ENCODE results near the gene FAM89A. TPM values are rescaled to one million over a fixed set of nuclear protein-coding genes. Genes with fewer than 3 reads are reported as not detected.

FAM89A gene
- total and polyA plus RNA-seq, 2 of the 8 experiments (the other 6 are each of a cell fraction or from before 2014, with no cell fraction given), result 2.1 to 2.2 TPM

DNA sequence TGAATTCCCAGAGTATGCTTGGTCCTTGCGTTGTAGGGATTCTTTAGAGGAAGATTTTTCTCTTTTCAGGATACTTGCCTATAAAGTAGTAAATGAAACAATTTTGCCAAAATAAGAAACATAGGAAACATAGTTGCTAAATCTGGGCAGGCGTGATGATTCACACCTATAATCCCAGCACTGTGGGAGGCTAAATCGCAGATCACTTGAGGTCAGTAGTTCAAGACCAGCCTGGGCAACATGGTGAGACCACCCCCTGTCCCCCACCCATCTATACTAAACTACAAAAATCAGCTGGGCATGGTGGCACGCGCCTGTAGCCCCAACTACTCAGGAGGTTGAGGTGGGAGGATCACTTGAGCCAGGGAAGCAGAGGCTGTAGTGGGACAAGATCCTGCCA lies 56.2 kb downstream of the FAM89A start (continued):
- TF ChIP-seq, protein P1, sequence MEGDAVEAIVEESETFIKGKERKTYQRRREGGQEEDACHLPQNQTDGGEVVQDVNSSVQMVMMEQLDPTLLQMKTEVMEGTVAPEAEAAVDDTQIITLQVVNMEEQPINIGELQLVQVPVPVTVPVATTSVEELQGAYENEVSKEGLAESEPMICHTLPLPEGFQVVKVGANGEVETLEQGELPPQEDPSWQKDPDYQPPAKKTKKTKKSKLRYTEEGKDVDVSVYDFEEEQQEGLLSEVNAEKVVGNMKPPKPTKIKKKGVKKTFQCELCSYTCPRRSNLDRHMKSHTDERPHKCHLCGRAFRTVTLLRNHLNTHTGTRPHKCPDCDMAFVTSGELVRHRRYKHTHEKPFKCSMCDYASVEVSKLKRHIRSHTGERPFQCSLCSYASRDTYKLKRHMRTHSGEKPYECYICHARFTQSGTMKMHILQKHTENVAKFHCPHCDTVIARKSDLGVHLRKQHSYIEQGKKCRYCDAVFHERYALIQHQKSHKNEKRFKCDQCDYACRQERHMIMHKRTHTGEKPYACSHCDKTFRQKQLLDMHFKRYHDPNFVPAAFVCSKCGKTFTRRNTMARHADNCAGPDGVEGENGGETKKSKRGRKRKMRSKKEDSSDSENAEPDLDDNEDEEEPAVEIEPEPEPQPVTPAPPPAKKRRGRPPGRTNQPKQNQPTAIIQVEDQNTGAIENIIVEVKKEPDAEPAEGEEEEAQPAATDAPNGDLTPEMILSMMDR (IDR thresholded peaks at IDR 0.05; ENCODE audit: control extremely low read depth in 1 of 3, insufficient read depth in 1 of 3, low read depth in 1 of 3, low read length in 3 of 3), result no peak
- TF ChIP-seq CHD2 (IDR thresholded peaks at IDR 0.05; ENCODE audit: low read length) (no peak), NANOG (IDR thresholded peaks at IDR 0.05; ENCODE audit: insufficient read depth, low read depth, low read length, poor library complexity, severe bottlenecking) (no peak), SIX5 (IDR thresholded peaks at IDR 0.05; ENCODE audit: low read depth, low read length) (no peak), TCF12 (IDR thresholded peaks at IDR 0.05; ENCODE audit: low read depth, low read length) (no peak)
- TF ChIP-seq, protein P2, sequence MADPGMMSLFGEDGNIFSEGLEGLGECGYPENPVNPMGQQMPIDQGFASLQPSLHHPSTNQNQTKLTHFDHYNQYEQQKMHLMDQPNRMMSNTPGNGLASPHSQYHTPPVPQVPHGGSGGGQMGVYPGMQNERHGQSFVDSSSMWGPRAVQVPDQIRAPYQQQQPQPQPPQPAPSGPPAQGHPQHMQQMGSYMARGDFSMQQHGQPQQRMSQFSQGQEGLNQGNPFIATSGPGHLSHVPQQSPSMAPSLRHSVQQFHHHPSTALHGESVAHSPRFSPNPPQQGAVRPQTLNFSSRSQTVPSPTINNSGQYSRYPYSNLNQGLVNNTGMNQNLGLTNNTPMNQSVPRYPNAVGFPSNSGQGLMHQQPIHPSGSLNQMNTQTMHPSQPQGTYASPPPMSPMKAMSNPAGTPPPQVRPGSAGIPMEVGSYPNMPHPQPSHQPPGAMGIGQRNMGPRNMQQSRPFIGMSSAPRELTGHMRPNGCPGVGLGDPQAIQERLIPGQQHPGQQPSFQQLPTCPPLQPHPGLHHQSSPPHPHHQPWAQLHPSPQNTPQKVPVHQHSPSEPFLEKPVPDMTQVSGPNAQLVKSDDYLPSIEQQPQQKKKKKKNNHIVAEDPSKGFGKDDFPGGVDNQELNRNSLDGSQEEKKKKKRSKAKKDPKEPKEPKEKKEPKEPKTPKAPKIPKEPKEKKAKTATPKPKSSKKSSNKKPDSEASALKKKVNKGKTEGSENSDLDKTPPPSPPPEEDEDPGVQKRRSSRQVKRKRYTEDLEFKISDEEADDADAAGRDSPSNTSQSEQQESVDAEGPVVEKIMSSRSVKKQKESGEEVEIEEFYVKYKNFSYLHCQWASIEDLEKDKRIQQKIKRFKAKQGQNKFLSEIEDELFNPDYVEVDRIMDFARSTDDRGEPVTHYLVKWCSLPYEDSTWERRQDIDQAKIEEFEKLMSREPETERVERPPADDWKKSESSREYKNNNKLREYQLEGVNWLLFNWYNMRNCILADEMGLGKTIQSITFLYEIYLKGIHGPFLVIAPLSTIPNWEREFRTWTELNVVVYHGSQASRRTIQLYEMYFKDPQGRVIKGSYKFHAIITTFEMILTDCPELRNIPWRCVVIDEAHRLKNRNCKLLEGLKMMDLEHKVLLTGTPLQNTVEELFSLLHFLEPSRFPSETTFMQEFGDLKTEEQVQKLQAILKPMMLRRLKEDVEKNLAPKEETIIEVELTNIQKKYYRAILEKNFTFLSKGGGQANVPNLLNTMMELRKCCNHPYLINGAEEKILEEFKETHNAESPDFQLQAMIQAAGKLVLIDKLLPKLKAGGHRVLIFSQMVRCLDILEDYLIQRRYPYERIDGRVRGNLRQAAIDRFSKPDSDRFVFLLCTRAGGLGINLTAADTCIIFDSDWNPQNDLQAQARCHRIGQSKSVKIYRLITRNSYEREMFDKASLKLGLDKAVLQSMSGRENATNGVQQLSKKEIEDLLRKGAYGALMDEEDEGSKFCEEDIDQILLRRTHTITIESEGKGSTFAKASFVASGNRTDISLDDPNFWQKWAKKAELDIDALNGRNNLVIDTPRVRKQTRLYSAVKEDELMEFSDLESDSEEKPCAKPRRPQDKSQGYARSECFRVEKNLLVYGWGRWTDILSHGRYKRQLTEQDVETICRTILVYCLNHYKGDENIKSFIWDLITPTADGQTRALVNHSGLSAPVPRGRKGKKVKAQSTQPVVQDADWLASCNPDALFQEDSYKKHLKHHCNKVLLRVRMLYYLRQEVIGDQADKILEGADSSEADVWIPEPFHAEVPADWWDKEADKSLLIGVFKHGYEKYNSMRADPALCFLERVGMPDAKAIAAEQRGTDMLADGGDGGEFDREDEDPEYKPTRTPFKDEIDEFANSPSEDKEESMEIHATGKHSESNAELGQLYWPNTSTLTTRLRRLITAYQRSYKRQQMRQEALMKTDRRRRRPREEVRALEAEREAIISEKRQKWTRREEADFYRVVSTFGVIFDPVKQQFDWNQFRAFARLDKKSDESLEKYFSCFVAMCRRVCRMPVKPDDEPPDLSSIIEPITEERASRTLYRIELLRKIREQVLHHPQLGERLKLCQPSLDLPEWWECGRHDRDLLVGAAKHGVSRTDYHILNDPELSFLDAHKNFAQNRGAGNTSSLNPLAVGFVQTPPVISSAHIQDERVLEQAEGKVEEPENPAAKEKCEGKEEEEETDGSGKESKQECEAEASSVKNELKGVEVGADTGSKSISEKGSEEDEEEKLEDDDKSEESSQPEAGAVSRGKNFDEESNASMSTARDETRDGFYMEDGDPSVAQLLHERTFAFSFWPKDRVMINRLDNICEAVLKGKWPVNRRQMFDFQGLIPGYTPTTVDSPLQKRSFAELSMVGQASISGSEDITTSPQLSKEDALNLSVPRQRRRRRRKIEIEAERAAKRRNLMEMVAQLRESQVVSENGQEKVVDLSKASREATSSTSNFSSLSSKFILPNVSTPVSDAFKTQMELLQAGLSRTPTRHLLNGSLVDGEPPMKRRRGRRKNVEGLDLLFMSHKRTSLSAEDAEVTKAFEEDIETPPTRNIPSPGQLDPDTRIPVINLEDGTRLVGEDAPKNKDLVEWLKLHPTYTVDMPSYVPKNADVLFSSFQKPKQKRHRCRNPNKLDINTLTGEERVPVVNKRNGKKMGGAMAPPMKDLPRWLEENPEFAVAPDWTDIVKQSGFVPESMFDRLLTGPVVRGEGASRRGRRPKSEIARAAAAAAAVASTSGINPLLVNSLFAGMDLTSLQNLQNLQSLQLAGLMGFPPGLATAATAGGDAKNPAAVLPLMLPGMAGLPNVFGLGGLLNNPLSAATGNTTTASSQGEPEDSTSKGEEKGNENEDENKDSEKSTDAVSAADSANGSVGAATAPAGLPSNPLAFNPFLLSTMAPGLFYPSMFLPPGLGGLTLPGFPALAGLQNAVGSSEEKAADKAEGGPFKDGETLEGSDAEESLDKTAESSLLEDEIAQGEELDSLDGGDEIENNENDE (IDR thresholded peaks at IDR 0.05; ENCODE audit: insufficient replicate concordance, low read length), result no peak
- TF ChIP-seq, protein P3, sequence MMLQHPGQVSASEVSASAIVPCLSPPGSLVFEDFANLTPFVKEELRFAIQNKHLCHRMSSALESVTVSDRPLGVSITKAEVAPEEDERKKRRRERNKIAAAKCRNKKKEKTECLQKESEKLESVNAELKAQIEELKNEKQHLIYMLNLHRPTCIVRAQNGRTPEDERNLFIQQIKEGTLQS (IDR thresholded peaks at IDR 0.05; ENCODE audit: insufficient read depth, low read depth, low read length), result no peak
